Tibial nerve (tissue), 4 donors: ENCODE measurements around the gene IRX2.

Experiments
- CTCF ChIP-seq, 5 experiments: fragments of 200-600 bp in 3 of 5; fragments of 450-650 bp in 2 of 5; sonication (generic) in 3 of 5; IDR thresholded peaks; one replicate each; pipeline ENCODE4 v1.5.1; 2016 to 2019; ENCODE audit warnings: antibody characterized with exemption in 5 of 5, mild to moderate bottlenecking in 3 of 5, moderate library complexity in 2 of 5
- EP300 ChIP-seq, 2 donors: sonication (generic); formaldehyde crosslinking; IDR thresholded peaks; one replicate each; pipeline ENCODE4 v1.6.1; 2017; ENCODE audit warnings: antibody characterized with exemption in 2 of 2, mild to moderate bottlenecking in 1 of 2
- POLR2A ChIP-seq, 2 donors: fragments of 450-650 bp; IDR thresholded peaks; one replicate each; pipeline ENCODE4 v1.6.1; 2017; ENCODE audit warnings: antibody characterized with exemption in 2 of 2, mild to moderate bottlenecking in 2 of 2, moderate library complexity in 2 of 2

- TF ChIP-seq CTCF (IDR thresholded peaks at IDR 0.05): no peak
- no peak for TF ChIP-seq POLR2A (IDR thresholded peaks at IDR 0.05)
- TF ChIP-seq EP300 (IDR thresholded peaks at IDR 0.05): no peak
Measured at GRCh38 chr5:2749514-2750025, 1.9 kb downstream of the IRX2 start.
